Heart left ventricle (tissue), 13 donors: ENCODE measurements around the gene PLXNC1.

Experiments
- CTCF ChIP-seq, 12 donors: fragments of 200-600 bp; sonication (generic) in 4 of 12; IDR thresholded peaks; one replicate each; pipeline versions ENCODE4 v1.5.0 to v1.8.0; 2018 to 2022; ENCODE audit warnings: antibody characterized with exemption in 12 of 12, mild to moderate bottlenecking in 5 of 12
- POLR2A ChIP-seq, 2 donors: fragments of 450-650 bp; IDR thresholded peaks; one replicate each; pipeline ENCODE4 v1.6.1; 2017; ENCODE audit warnings: antibody characterized with exemption in 2 of 2, mild to moderate bottlenecking in 2 of 2, moderate library complexity in 2 of 2
- donor health status: ischemic (EF 13 %, LVEDD 7.1; RV severe dilation, severe dysfunction).
- donor health status: DM: no; HTN: yes; CAD: no.
- donor health status: DM: no; HTN: no; CAD: no.
- donor health status: ischemic (EF 25% LVEDD 6.9; RV normal size, moderate dysfunction).
- donor health status: ischemic (EF 25% LVEDD 5.7; RV mildly dilated, moderate dysfunction).
- donor health status: ischemic (EF 35%, LVEDD 5.7; RV mildly dilated, moderate dysfunction).
- donor health status: nonischemic (EF 11% LVEDD 7.7; RV severe dilation, severe dysfunction).
- donor health status: DM: yes; HTN: yes; CAD: no.
- donor health status: PGD.
- donor health status: ischemic (EF 29% LVEDD 5.4; RV normal size, mild dysfunction).
- donor health status: nonischemic (EF 23%, LVEDD 6.1; RV moderate dilation, normal function).

- no peak for TF ChIP-seq CTCF (IDR thresholded peaks at IDR 0.05)
- no peak for TF ChIP-seq POLR2A (IDR thresholded peaks at IDR 0.05)
These were observed 58.5 kb downstream of the PLXNC1 start for GRCh38 chr12:94206886-94207285.
